GM23338 (cell line): ENCODE data around the gene TAF10. TPM values are rescaled to one million over a fixed set of nuclear protein-coding genes. Genes with fewer than 3 reads are reported as not detected.

ENCODE experiments used
- ATAC-seq: fragments of 200-7000 bp; cut with Tn5 transposase; 3 replicates; pipeline ENCODE4 v1.9.1; 2020
- DNase-seq: peaks from one replicate; pipeline ENCODE4 v3.0.0-alpha.2; 2015; ENCODE audit warnings: low spot score
- H2AFZ ChIP-seq: fragments of 200-600 bp; sonication (generic); 2 replicates; pipeline ENCODE4 v1.8.0; 2016; ENCODE audit warnings: antibody characterized with exemption, mild to moderate bottlenecking, moderate library complexity
- H3F3A ChIP-seq: fragments of 200-600 bp; sonication (generic); replicated peaks from 2 replicates; pipeline ENCODE4 v1.8.0; 2017; ENCODE audit warnings: antibody characterized with exemption, mixed run types, low read depth
- H3K27ac ChIP-seq: fragments of 200-600 bp; sonication (generic); 2 replicates; pipeline ENCODE4 v1.6.1; 2016; ENCODE audit warnings: low read depth
- H3K27me3 ChIP-seq: fragments of 200-600 bp; sonication (generic); 2 replicates; pipeline ENCODE4 v1.8.0; 2016; ENCODE audit warnings: mild to moderate bottlenecking, mixed run types, moderate library complexity; ENCODE audit not compliant: insufficient read depth
- H3K36me3 ChIP-seq: fragments of 200-600 bp; sonication (generic); 2 replicates; pipeline ENCODE4 v1.8.0; 2016; ENCODE audit warnings: mild to moderate bottlenecking; ENCODE audit not compliant: insufficient read depth
- H3K4me1 ChIP-seq: fragments of 200-600 bp; sonication (generic); 2 replicates; pipeline ENCODE4 v1.8.0; 2016; ENCODE audit warnings: mild to moderate bottlenecking, moderate library complexity; ENCODE audit not compliant: insufficient read depth
- H3K4me2 ChIP-seq: fragments of 200-600 bp; sonication (generic); 2 replicates; pipeline ENCODE4 v1.7.1; 2017; ENCODE audit warnings: mixed run types
- H3K4me3 ChIP-seq: fragments of 200-600 bp; sonication (generic); 2 replicates; pipeline ENCODE4 v1.6.1; 2016; ENCODE audit warnings: mixed run types
- H3K79me2 ChIP-seq: fragments of 200-600 bp; sonication (generic); replicated peaks from 2 replicates; pipeline ENCODE4 v1.8.0; 2017; ENCODE audit warnings: mild to moderate bottlenecking; ENCODE audit not compliant: insufficient read depth
- H3K9me2 ChIP-seq: fragments of 200-600 bp; sonication (generic); 2 replicates; pipeline ENCODE4 v1.8.0; 2017; ENCODE audit not compliant: insufficient read depth
- H4K20me1 ChIP-seq: fragments of 200-600 bp; sonication (generic); replicated peaks from 2 replicates; pipeline ENCODE4 v1.8.0; 2017; ENCODE audit warnings: mild to moderate bottlenecking; ENCODE audit not compliant: insufficient read depth
- H3K27ac Mint-ChIP-seq: 2 replicates; pipeline ENCODE4 v1.8.0; 2020; ENCODE audit warnings: inconsistent platforms, mild to moderate bottlenecking, moderate library complexity, mixed read lengths
- H3K27me3 Mint-ChIP-seq: 3 replicates; pipeline ENCODE4 v1.8.0; 2022; ENCODE audit warnings: low read depth, mild to moderate bottlenecking, moderate library complexity, mixed read lengths, inconsistent platforms; ENCODE audit not compliant: insufficient read depth, poor library complexity
- H3K36me3 Mint-ChIP-seq: 3 replicates; pipeline ENCODE4 v1.8.0; 2021; ENCODE audit warnings: low read depth, mild to moderate bottlenecking, inconsistent platforms, moderate library complexity, mixed read lengths
- H3K4me1 Mint-ChIP-seq: 3 replicates; pipeline ENCODE4 v1.8.0; 2020; ENCODE audit warnings: mild to moderate bottlenecking, inconsistent platforms, mixed read lengths
- H3K4me3 Mint-ChIP-seq: 3 replicates; pipeline ENCODE4 v1.8.0; 2021; ENCODE audit warnings: moderate library complexity, mild to moderate bottlenecking, inconsistent platforms, mixed read lengths
- H3K9me3 Mint-ChIP-seq: 3 replicates; pipeline ENCODE4 v1.8.0; 2020; ENCODE audit warnings: moderate library complexity, mild to moderate bottlenecking, inconsistent platforms, mixed read lengths
- ETS1 ChIP-seq: IDR thresholded peaks from 2 replicates; pipeline ENCODE4 v1.6.1; 2016; ENCODE audit warnings: antibody characterized with exemption
- REST ChIP-seq: IDR thresholded peaks from one replicate; pipeline ENCODE4 v1.6.1; 2018; ENCODE audit warnings: antibody characterized with exemption; ENCODE audit not compliant: unreplicated experiment
- STAT1 ChIP-seq: IDR thresholded peaks from one replicate; pipeline ENCODE4 v1.6.1; 2016; ENCODE audit warnings: antibody characterized with exemption; ENCODE audit not compliant: unreplicated experiment
- ZNF462 ChIP-seq: fragments of 250-450 bp; sonication (Bioruptor Pico); IDR thresholded peaks from 2 replicates; pipeline ENCODE4 v1.5.0; 2020; ENCODE audit warnings: mild to moderate bottlenecking, moderate library complexity
- polyA plus RNA-seq: library from polyadenylated mRNA; unstranded; fragments of >200 nt; fragmentation: Nextera tagmentation; extraction: Ambion mirVana; gene quantifications from 2 replicates; pipeline ENCODE4 v1.2.1, GENCODE V29; 2016
- total RNA-seq: library from RNA; depleted of rRNA; stranded (reverse); fragments of >200 nt; shearing (Covaris generic); gene quantifications from 2 replicates; pipeline ENCODE4 v1.2.3, GENCODE V29; 2014

The TAF10 gene
- total and polyA plus RNA-seq, 2 experiments from 2014 or later: 108 to 253 TPM

GRCh38 chr11:6565988-6566703 is 45.9 kb downstream of the TAF10 start:
- Histone ChIP-seq H3K4me2 (no peak overlapping the region), H3K36me3 (no peaks in the 10 kb centered on the region), H3K4me1 (peaks cover 6% of the 10 kb centered on the region; the same call in 1 of the 2 replicates), H3F3A (no peaks in the 10 kb centered on the region), H3K27me3 (peaks cover 10% of the 10 kb centered on the region; the same call in 1 of the 2 replicates), H2AFZ (no peak overlapping the region), H3K27ac (no peak overlapping the region), H3K9me2 (no peaks in the 10 kb centered on the region), H3K4me3 (no peak overlapping the region), H4K20me1 (no peaks in the 10 kb centered on the region), H3K79me2 (no peaks in the 10 kb centered on the region)
- H3K4me3 Mint-ChIP-seq: no peak overlapping the region
- peak overlapping the region; percentile 36; the same call in 1 of the 2 replicates for H3K27ac Mint-ChIP-seq
- DNase-seq: no peak
- no peaks in the 10 kb centered on the region for H3K9me3 Mint-ChIP-seq
- no peak for TF ChIP-seq STAT1
- no peak for TF ChIP-seq ZNF462 (CRISPR knock-in tag)
- no peak for TF ChIP-seq ETS1
- TF ChIP-seq REST: no peak
- no peak for ATAC-seq
- peaks cover 33% of the 10 kb centered on the region for H3K4me1 Mint-ChIP-seq
- H3K36me3 Mint-ChIP-seq: peaks cover 3% of the 10 kb centered on the region; the same call in 1 of the 3 replicates
- peaks cover 13% of the 10 kb centered on the region for H3K27me3 Mint-ChIP-seq
